ENCODE results near the gene KIAA1217. TPM values are rescaled to one million over a fixed set of nuclear protein-coding genes. Genes with fewer than 3 reads are reported as not detected.

KIAA1217 gene
- polyA plus RNA-seq, 1 donor from 2014 or later, result 0.22 TPM

DNA sequence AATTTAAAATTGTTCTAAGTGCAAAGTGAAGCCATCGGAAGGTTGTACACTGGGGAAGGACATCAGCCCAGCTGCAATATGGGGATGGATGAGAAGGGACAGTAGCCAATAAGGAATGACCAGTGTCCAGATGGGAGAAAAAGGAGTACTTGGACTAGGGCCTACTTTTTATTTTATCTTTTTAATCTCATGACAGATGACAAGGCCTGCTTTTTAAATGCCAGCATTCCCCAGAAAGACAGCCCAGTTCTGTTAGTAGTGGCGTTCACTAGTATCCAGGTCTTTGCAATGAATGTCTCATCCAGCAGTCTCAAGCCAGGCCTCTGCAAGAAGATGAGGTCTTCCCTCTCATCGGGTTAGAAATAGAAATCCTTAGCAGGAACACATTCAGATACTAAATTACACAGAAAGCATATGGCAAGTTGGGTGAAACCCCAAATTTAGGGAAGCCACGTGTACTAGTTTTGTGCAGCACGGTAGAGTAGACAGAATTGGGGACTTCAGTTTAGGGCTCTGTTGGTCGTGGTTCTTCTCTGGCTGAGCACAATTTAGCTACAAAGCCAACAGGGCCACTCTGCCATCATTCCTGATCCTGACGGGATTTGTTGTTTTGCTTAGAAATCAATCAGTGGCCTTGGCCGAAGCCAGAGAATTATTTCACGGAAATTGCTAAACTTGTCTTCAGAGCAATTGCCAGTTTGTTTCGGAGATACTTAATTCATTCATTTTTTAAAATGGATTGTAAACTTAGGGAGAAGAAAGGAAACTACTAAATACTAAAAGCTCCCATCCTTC lies 286.9 kb downstream of the KIAA1217 start:
- Histone ChIP-seq H3K27me3 (ENCODE audit: insufficient read depth, low read depth, low read length) (no peaks in the 10 kb centered on the region), H4K20me1 (ENCODE audit: insufficient read depth) (no peaks in the 10 kb centered on the region)

DNA sequence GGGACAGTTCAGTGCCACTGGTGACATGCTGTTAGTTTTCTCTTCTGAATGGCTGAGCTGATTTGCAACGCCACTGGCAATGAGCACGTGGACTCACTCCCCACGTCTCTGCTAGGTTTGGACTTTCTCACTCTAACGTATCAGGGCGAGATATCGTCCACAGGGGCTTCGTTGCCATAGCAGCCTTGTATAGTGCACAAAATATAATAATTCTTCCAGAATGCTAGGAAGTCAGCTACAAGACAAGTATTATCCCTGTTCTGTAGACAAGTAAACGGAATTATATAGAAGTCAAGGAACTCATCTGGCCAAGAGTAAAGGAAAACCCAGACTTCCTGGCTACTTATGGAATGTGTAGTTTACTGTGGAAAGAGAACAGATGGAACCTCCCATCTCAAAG lies 288.0 kb downstream of the KIAA1217 start:
- Histone ChIP-seq H4K20me1 (ENCODE audit: insufficient read depth) (no peaks in the 10 kb centered on the region), H3K4me2 (ENCODE audit: low read length) (no peak overlapping the region), H3K9ac (ENCODE audit: low read length) (no peak overlapping the region), H3K27ac (ENCODE audit: low read length) (no peak overlapping the region), H3K27me3 (ENCODE audit: insufficient read depth, low read depth, low read length) (no peaks in the 10 kb centered on the region), H3F3A (ENCODE audit: insufficient read depth, low read length, poor library complexity, severe bottlenecking) (no peaks in the 10 kb centered on the region), H3K9me3 (ENCODE audit: low read length) (no peaks in the 10 kb centered on the region), H2AFZ (ENCODE audit: low read depth, low read length) (no peak overlapping the region), H3K36me3 (ENCODE audit: insufficient read depth, low read length) (no peaks in the 10 kb centered on the region), H3K4me3 (ENCODE audit: low read length) (no peak overlapping the region), H3K79me2 (replicated peaks; ENCODE audit: insufficient read depth, low read length) (no peaks in the 10 kb centered on the region), H3K9me2 (ENCODE audit: insufficient read depth, low read length) (no peaks in the 10 kb centered on the region)
- TF ChIP-seq SMC3 (conservative IDR thresholded peaks at IDR 0.05; ENCODE audit: poor library complexity) (no peak), RAD21 (conservative IDR thresholded peaks at IDR 0.05) (no peak), EP300 (conservative IDR thresholded peaks at IDR 0.05; ENCODE audit: poor library complexity, severe bottlenecking) (no peak), POLR2AphosphoS5 (IDR thresholded peaks at IDR 0.05) (no peak), TAF1 (IDR thresholded peaks at IDR 0.05; ENCODE audit: low read depth) (no peak), EZH2 (IDR thresholded peaks at IDR 0.05; ENCODE audit: borderline replicate concordance, insufficient read depth, low read length, poor library complexity, severe bottlenecking) (no peak)
- TF ChIP-seq, protein P1, sequence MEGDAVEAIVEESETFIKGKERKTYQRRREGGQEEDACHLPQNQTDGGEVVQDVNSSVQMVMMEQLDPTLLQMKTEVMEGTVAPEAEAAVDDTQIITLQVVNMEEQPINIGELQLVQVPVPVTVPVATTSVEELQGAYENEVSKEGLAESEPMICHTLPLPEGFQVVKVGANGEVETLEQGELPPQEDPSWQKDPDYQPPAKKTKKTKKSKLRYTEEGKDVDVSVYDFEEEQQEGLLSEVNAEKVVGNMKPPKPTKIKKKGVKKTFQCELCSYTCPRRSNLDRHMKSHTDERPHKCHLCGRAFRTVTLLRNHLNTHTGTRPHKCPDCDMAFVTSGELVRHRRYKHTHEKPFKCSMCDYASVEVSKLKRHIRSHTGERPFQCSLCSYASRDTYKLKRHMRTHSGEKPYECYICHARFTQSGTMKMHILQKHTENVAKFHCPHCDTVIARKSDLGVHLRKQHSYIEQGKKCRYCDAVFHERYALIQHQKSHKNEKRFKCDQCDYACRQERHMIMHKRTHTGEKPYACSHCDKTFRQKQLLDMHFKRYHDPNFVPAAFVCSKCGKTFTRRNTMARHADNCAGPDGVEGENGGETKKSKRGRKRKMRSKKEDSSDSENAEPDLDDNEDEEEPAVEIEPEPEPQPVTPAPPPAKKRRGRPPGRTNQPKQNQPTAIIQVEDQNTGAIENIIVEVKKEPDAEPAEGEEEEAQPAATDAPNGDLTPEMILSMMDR (IDR thresholded peaks at IDR 0.05; ENCODE audit: poor library complexity, severe bottlenecking), result no peak
- TF ChIP-seq, protein P2, sequence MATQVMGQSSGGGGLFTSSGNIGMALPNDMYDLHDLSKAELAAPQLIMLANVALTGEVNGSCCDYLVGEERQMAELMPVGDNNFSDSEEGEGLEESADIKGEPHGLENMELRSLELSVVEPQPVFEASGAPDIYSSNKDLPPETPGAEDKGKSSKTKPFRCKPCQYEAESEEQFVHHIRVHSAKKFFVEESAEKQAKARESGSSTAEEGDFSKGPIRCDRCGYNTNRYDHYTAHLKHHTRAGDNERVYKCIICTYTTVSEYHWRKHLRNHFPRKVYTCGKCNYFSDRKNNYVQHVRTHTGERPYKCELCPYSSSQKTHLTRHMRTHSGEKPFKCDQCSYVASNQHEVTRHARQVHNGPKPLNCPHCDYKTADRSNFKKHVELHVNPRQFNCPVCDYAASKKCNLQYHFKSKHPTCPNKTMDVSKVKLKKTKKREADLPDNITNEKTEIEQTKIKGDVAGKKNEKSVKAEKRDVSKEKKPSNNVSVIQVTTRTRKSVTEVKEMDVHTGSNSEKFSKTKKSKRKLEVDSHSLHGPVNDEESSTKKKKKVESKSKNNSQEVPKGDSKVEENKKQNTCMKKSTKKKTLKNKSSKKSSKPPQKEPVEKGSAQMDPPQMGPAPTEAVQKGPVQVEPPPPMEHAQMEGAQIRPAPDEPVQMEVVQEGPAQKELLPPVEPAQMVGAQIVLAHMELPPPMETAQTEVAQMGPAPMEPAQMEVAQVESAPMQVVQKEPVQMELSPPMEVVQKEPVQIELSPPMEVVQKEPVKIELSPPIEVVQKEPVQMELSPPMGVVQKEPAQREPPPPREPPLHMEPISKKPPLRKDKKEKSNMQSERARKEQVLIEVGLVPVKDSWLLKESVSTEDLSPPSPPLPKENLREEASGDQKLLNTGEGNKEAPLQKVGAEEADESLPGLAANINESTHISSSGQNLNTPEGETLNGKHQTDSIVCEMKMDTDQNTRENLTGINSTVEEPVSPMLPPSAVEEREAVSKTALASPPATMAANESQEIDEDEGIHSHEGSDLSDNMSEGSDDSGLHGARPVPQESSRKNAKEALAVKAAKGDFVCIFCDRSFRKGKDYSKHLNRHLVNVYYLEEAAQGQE (IDR thresholded peaks at IDR 0.05; ENCODE audit: borderline replicate concordance), result no peak

More for the DNA sequence above, 286.9 kb downstream of the KIAA1217 start:
- no peaks in the 10 kb centered on the region for H3K79me2 ChIP-seq (replicated peaks; ENCODE audit: insufficient read depth, low read length)
- H3K27ac ChIP-seq (ENCODE audit: low read length), result no peak overlapping the region
- H3K9me2 ChIP-seq (ENCODE audit: insufficient read depth, low read length), result no peaks in the 10 kb centered on the region
- H3K9me3 ChIP-seq (ENCODE audit: low read length), result no peaks in the 10 kb centered on the region
- no peak overlapping the region for H3K9ac ChIP-seq (ENCODE audit: low read length)
- H2AFZ ChIP-seq (ENCODE audit: low read depth, low read length), result no peak overlapping the region
- H3K36me3 ChIP-seq (ENCODE audit: insufficient read depth, low read length), result no peaks in the 10 kb centered on the region
- H3K4me3 ChIP-seq (ENCODE audit: low read length), result no peak overlapping the region
- TF ChIP-seq SMC3 (conservative IDR thresholded peaks at IDR 0.05; ENCODE audit: poor library complexity) (no peak), POLR2AphosphoS5 (IDR thresholded peaks at IDR 0.05) (no peak), MXI1 (conservative IDR thresholded peaks at IDR 0.05; ENCODE audit: poor library complexity, severe bottlenecking) (no peak), RAD21 (conservative IDR thresholded peaks at IDR 0.05) (no peak), TAF1 (IDR thresholded peaks at IDR 0.05; ENCODE audit: low read depth) (no peak), EP300 (conservative IDR thresholded peaks at IDR 0.05; ENCODE audit: poor library complexity, severe bottlenecking) (no peak), EZH2 (IDR thresholded peaks at IDR 0.05; ENCODE audit: borderline replicate concordance, insufficient read depth, low read length, poor library complexity, severe bottlenecking) (no peak)
- TF ChIP-seq, protein P1 (IDR thresholded peaks at IDR 0.05; ENCODE audit: poor library complexity, severe bottlenecking), result no peak
- TF ChIP-seq, protein P2 (IDR thresholded peaks at IDR 0.05; ENCODE audit: borderline replicate concordance), result no peak
- no peak overlapping the region for H3K4me2 ChIP-seq (ENCODE audit: low read length)
- no peaks in the 10 kb centered on the region for H3F3A ChIP-seq (ENCODE audit: insufficient read depth, low read length, poor library complexity, severe bottlenecking)
